ENCODE results near the gene PSG4. TPM values are rescaled to one million over a fixed set of nuclear protein-coding genes. Genes with fewer than 3 reads are reported as not detected.
"Not testable (repeated sequence)": the region's sequence is repeated elsewhere in the genome, so short reads cannot be mapped to it uniquely, and the experiment has no call there.

The PSG4 gene
- total RNA-seq, 4 donors from 2014 or later: 0.35 to 0.41 TPM; not detected in 2

DNA sequence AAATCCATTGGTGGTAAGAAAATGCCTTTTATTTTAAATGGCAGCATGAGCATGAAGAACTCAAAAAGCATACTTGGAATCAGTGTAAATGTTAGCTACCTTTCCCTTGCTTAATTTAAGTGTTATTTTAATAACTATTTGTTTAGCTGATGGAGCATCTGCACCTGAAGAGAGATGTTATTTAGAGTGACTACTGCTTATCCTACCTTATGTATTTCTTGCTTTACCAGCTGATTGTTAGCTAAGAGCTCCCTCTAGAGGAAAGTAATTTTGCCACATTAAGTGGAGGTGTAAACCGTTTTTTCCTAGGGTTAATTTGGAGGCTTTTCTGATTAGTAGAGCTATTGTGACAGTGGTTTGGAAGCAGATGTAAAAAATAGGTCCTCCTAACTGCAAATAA lies 21.5 kb upstream of the PSG4 start:
- peaks cover 0 to 40% (median 0%) of the 10 kb centered on the region in 3 donors for H3K9me3 ChIP-seq
- 73 to 75% methylated on average over 1 of the region's 1 CpG for WGBS, 2 donors
- H3K27ac ChIP-seq; H3K4me1 ChIP-seq; H3K36me3 ChIP-seq; H3K27me3 ChIP-seq; DNase-seq; H3K4me3 ChIP-seq; intact Hi-C loops (cut with DNase I): not testable (repeated sequence)
- TF ChIP-seq, protein P1, sequence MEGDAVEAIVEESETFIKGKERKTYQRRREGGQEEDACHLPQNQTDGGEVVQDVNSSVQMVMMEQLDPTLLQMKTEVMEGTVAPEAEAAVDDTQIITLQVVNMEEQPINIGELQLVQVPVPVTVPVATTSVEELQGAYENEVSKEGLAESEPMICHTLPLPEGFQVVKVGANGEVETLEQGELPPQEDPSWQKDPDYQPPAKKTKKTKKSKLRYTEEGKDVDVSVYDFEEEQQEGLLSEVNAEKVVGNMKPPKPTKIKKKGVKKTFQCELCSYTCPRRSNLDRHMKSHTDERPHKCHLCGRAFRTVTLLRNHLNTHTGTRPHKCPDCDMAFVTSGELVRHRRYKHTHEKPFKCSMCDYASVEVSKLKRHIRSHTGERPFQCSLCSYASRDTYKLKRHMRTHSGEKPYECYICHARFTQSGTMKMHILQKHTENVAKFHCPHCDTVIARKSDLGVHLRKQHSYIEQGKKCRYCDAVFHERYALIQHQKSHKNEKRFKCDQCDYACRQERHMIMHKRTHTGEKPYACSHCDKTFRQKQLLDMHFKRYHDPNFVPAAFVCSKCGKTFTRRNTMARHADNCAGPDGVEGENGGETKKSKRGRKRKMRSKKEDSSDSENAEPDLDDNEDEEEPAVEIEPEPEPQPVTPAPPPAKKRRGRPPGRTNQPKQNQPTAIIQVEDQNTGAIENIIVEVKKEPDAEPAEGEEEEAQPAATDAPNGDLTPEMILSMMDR (IDR thresholded peaks at IDR 0.05): peak in 1 of 6 experiments; percentile 28

DNA sequence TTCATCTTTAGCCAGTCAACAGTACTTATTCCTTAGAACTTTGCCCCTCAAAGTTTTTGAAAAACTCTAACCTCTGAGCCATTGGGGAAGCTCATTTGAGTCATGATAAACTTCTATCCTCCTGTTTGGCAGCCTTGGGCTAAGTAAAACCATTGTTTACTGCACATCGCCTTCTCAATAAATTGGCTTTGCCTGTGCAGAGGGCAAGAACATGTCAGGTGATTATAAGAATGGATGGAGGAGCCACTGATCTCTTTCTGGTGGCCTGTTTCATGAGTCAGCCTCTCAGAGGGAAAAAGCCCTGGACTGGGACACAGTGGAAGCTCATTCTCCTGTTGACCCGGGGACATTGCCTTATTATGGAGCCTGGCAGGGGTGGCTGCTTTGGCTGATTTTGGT lies 19.4 kb upstream of the PSG4 start:
- no peak for DNase-seq
- Histone ChIP-seq H3K36me3 (no peaks in the 10 kb centered on the region), H3K27me3 (no peaks in the 10 kb centered on the region), H3K4me1 (no peaks in the 10 kb centered on the region), H3K9me3 (peaks cover 0 to 24% (median 0%) of the 10 kb centered on the region in 3 donors), H3K4me3 (no peak overlapping the region), H3K27ac (no peak overlapping the region)
- no peak for TF ChIP-seq POLR2A (IDR thresholded peaks at IDR 0.05)
- TF ChIP-seq, protein P1 (IDR thresholded peaks at IDR 0.05): no peak
- intact Hi-C loops (cut with DNase I): no loop called here
- 92% methylated on average over 2 of the region's 2 CpGs; no CpG with 5 or more reads in 1 of the 2 donors for WGBS, 2 donors

DNA sequence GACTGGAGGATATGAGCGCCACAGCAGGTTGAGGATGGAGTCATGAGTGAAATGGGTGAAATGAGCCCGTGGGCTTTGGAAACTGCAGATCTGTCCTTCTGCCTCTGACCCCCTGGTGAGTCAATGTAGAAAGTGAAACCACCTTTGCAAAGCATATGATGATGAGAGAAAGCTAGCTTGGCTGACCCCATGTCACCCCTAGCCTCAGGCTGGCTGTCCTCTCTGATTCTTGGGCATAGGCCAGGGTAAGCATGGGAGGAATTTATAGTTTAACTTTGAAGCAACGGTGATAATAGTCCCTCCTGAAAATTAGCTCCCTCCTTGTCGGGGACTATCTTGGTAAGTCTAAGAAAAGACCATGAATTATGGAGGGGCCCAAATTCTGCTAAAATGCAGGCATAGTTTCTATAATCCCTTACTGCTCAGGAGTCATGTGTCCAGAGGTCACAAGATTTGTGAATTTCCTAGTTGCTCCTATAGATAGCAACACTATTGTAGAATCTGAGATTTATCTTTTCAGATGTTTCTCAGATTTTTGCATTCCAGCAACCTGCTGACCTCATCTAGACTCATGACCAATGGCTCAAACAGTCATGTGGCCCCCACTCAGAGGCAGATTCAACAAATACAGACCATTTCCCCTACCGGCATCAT lies 18.9 kb upstream of the PSG4 start:
- DNase-seq; H3K36me3 ChIP-seq; H3K4me1 ChIP-seq; H3K27ac ChIP-seq; intact Hi-C loops (cut with DNase I); H3K27me3 ChIP-seq; H3K4me3 ChIP-seq: not testable (repeated sequence)
- H3K9me3 ChIP-seq: peaks cover 0 to 20% (median 0%) of the 10 kb centered on the region in 3 donors
- WGBS, 2 donors: 75% methylated on average over 5 of the region's 5 CpGs

DNA sequence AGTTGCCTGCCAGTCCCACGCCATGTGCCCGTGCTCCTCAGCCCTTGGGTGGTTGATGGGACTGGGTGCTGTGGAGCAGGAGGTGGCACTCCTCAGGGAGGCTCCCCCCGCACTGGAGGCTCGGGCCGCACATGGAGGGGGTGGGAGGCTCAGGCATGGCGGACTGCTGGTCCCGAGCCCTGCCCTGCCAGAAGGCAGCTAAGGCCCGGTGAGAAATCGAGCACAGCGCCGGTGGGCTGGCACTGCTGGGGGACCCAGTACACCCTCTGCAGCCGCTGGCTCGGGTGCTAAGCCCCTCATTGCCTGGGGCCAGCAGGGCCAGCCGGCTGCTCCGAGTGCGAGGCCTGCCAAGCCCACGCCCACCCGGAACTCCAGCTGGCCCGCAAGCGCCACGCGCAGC lies 16.5 kb upstream of the PSG4 start:
- H3K9me3 ChIP-seq; H3K4me1 ChIP-seq; intact Hi-C loops (cut with DNase I); H3K36me3 ChIP-seq; DNase-seq; H3K4me3 ChIP-seq; H3K27ac ChIP-seq; H3K27me3 ChIP-seq: not testable (repeated sequence)
- WGBS, 2 donors: 86% methylated on average over 4 of the region's 22 CpGs; no CpG with 5 or more reads in 1 of the 2 donors

DNA sequence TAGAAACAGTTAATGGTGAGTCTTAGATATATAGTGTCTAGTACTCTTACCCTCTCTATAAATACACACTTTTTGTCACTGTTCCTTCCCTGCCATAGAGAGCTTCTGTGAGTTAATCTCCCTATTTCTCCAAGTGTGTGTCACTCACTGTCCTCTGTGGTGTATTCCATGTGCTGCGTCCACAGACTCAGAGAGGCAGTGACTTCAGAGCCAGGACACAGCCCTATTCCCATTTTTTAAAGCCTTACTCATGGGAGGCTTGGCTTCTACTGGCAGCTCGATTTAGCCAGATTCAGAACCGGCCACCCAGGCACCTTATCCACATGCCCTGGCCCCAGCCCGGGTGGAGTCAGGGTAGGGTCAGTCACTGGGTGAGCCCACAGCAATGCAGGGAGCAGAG lies 13.7 kb upstream of the PSG4 start:
- H3K4me1 ChIP-seq; H3K27me3 ChIP-seq; H3K4me3 ChIP-seq; H3K9me3 ChIP-seq; DNase-seq; H3K36me3 ChIP-seq; intact Hi-C loops (cut with DNase I); H3K27ac ChIP-seq: not testable (repeated sequence)
- WGBS, 2 donors: 78 to 93% methylated on average over 2 to 4 of the region's 4 CpGs

DNA sequence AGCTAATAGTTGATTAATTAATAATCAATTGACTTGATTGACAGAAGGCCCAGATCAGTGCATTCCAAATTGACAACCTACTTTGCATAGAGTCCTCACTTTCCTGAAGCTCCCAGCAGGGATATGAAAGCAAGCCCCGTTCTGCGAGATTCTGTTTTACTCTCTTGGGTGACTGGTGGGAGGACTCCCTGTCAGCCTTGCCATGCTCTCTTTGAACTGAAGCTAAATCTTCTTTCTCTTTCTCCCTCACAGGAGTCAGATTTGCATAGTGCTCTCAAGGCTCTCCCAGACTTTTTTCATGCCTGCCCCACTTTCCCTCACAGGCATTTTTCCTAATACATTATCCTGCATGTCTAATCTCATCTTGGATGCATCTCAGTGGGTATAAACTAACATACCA lies 10.4 kb upstream of the PSG4 start:
- H3K9me3 ChIP-seq; H3K36me3 ChIP-seq; DNase-seq; H3K27me3 ChIP-seq; intact Hi-C loops (cut with DNase I); H3K4me3 ChIP-seq; H3K4me1 ChIP-seq; H3K27ac ChIP-seq: not testable (repeated sequence)
- 25 to 58% methylated on average over 2 of the region's 2 CpGs for WGBS, 2 donors

DNA sequence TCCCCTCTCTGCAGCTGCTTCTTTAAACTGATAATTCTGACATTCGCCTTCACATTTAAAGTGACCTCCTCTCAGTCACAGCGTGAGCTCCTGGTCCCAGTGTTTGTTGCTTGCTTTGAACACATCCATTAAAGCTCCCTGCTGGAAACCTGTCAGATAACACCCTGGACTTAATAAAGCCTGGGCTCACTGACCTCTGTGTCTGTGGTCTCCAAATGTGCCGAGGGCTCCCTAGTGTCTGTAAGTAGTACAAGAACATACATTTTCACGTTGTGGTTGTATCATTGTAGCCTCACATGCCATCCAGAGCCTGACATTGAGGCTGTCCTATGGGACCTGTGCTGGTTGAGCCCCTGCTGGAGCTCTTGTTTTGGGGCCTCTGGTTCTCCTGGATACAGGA lies 2.6 kb upstream of the PSG4 start:
- DNase-seq: no peak
- TF ChIP-seq POLR2A (IDR thresholded peaks at IDR 0.05): no peak
- TF ChIP-seq, protein P1 (IDR thresholded peaks at IDR 0.05): no peak

More for the DNA sequence above, 2.6 kb upstream of the PSG4 start:
- Histone ChIP-seq H3K9me3 (no peaks in the 10 kb centered on the region), H3K4me1 (peaks cover 0 to 1% (median 0%) of the 10 kb centered on the region in 3 donors), H3K27ac (no peak overlapping the region), H3K36me3 (no peaks in the 10 kb centered on the region), H3K4me3 (no peak overlapping the region), H3K27me3 (no peaks in the 10 kb centered on the region)
- intact Hi-C loops (cut with DNase I): no loop called here
- WGBS, 2 donors: 48 to 54% methylated on average over 4 of the region's 4 CpGs

All from esophagus squamous epithelium (tissue), 5 donors.